ENCODE measurements around the gene PANX2.

PANX2 gene

DNA sequence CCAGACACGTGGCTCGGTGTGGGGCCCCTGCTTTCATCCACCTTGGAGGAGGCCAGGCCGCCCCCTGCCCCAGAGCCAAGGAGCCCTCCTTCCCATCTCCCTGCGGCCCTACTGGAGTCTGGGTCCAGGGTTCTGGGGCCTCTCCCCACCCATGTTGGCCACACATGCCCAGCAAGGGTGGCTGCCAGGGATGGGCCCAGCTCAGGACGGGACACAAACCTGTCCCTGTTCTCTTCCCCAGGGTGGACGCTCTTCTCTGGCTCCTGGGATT lies 4.6 kb downstream of the PANX2 start:
- H2AK5ac ChIP-seq (ENCODE audit: low read length) = no peak overlapping the region
- no peaks in the 10 kb centered on the region for H3K79me1 ChIP-seq (ENCODE audit: low read length)
- no peak overlapping the region for H4K91ac ChIP-seq (ENCODE audit: low read depth, low read length)
- H4K8ac ChIP-seq (ENCODE audit: low read depth, low read length) = no peak overlapping the region
- peaks cover 8% of the 10 kb centered on the region for H3K27me3 ChIP-seq (ENCODE audit: insufficient read depth, low read length)
- peaks cover 0 to 5% of the 10 kb centered on the region in 2 experiments for H3K4me1 ChIP-seq (ENCODE audit: control insufficient read depth in 1 of 2, insufficient read depth in 2 of 2, low read length in 2 of 2)
- H2BK120ac ChIP-seq (ENCODE audit: insufficient read depth, low read length, poor library complexity) = no peak overlapping the region
- H3K14ac ChIP-seq (ENCODE audit: low read length) = no peak overlapping the region
- no peak for DNase-seq
- no peak overlapping the region for H2BK12ac ChIP-seq (ENCODE audit: low read length)
- peaks cover 9% of the 10 kb centered on the region for H3K9me3 ChIP-seq (ENCODE audit: insufficient read depth, low read depth, low read length)
- no peak overlapping the region for H2AFZ ChIP-seq (ENCODE audit: insufficient read depth, low read length, poor library complexity)
- no peaks in the 10 kb centered on the region for H3K79me2 ChIP-seq (ENCODE audit: control insufficient read depth, insufficient read depth, low read length, poor library complexity)
- H3K27ac ChIP-seq (ENCODE audit: low read depth, low read length) = no peak overlapping the region
- H3K4ac ChIP-seq (ENCODE audit: low read depth, low read length) = no peak overlapping the region
- H3K9ac ChIP-seq (ENCODE audit: low read length) = no peak overlapping the region
- H3K18ac ChIP-seq (ENCODE audit: low read length) = no peak overlapping the region
- H3K4me2 ChIP-seq (ENCODE audit: low read length) = no peak overlapping the region
- H3K36me3 ChIP-seq (ENCODE audit: control insufficient read depth in 1 of 2, insufficient read depth in 2 of 2, low read length in 2 of 2) = no peaks in the 10 kb centered on the region
- no peak overlapping the region for H2BK5ac ChIP-seq (ENCODE audit: low read depth, low read length, poor library complexity)
- H4K12ac ChIP-seq (ENCODE audit: low read depth, low read length) = no peak overlapping the region
- WGBS (ENCODE audit: extremely low coverage, insufficient coverage, insufficient read length) = no CpG with 5 or more reads among the region's 6 CpGs
- no peak overlapping the region for H3K23ac ChIP-seq (ENCODE audit: low read length)
- no peak overlapping the region for H3K4me3 ChIP-seq (ENCODE audit: low read depth, low read length)

DNA sequence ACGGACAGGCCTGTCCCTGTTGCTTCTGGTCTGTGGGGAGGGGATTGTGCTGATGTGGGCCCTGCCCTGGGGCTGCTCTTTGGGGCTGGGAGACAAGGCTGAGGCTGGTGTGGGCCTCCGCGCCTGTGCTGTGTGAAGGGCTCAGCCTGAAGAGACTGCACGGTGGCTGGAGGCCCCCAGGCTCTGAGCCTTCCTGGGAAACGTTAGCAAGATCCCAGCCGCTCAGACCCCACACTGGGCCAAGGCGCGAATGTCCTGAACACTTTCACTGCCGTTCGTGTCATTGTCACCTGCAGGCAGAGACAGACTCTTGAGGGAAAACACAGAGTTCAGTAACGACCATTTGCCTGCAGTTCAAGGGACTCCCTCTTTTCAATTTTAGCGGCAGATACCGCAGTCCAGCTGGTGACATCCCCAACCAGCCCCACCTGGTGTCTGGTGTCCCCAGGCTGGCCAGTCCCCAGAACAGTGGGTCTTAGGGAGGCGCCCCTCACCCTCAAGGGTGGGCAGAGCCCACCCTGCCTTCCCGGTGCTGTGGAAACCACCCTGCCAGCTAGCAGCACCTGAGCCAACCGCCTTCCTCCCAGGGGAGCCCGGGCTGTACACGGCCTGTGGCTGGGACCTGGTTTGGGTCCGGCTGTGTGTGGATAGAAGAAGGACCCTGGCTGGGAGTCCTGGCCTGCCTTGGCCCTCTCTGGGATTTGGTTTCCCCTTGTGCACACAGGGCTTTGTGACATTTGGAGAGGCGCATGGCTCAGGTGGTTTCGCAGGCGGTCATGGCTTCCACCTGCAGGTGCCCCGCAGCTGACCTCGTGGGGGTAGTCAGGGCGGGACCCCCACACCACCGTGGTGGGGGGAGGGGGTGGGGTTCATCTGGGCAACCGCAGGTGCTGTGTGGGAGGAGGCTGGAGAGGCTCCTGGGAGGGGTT lies 5.7 kb downstream of the PANX2 start:
- Histone ChIP-seq H2BK5ac (ENCODE audit: low read depth, low read length, poor library complexity) (no peak overlapping the region), H3K14ac (ENCODE audit: low read length) (no peak overlapping the region), H4K8ac (ENCODE audit: low read depth, low read length) (no peak overlapping the region), H3K4ac (ENCODE audit: low read depth, low read length) (no peak overlapping the region), H3K4me3 (ENCODE audit: low read depth, low read length) (no peak overlapping the region), H4K91ac (ENCODE audit: low read depth, low read length) (no peak overlapping the region), H3K79me1 (ENCODE audit: low read length) (no peaks in the 10 kb centered on the region), H3K9me3 (ENCODE audit: insufficient read depth, low read depth, low read length) (peaks cover 7% of the 10 kb centered on the region), H3K27me3 (ENCODE audit: insufficient read depth, low read length) (peaks cover 2% of the 10 kb centered on the region), H3K4me1 (ENCODE audit: control insufficient read depth in 1 of 2, insufficient read depth in 2 of 2, low read length in 2 of 2) (peaks cover 0 to 5% of the 10 kb centered on the region in 2 experiments), H3K36me3 (ENCODE audit: control insufficient read depth in 1 of 2, insufficient read depth in 2 of 2, low read length in 2 of 2) (no peaks in the 10 kb centered on the region), H3K79me2 (ENCODE audit: control insufficient read depth, insufficient read depth, low read length, poor library complexity) (no peaks in the 10 kb centered on the region), H3K9ac (ENCODE audit: low read length) (no peak overlapping the region), H3K27ac (ENCODE audit: low read depth, low read length) (no peak overlapping the region), H4K12ac (ENCODE audit: low read depth, low read length) (no peak overlapping the region), H2BK12ac (ENCODE audit: low read length) (no peak overlapping the region), H2AFZ (ENCODE audit: insufficient read depth, low read length, poor library complexity) (no peak overlapping the region), H2BK120ac (ENCODE audit: insufficient read depth, low read length, poor library complexity) (no peak overlapping the region), H3K18ac (ENCODE audit: low read length) (no peak overlapping the region), H3K23ac (ENCODE audit: low read length) (no peak overlapping the region), H2AK5ac (ENCODE audit: low read length) (no peak overlapping the region), H3K4me2 (ENCODE audit: low read length) (no peak overlapping the region)
- DNase-seq = no peak
- WGBS (ENCODE audit: extremely low coverage, insufficient coverage, insufficient read length) = no CpG with 5 or more reads among the region's 27 CpGs

DNA sequence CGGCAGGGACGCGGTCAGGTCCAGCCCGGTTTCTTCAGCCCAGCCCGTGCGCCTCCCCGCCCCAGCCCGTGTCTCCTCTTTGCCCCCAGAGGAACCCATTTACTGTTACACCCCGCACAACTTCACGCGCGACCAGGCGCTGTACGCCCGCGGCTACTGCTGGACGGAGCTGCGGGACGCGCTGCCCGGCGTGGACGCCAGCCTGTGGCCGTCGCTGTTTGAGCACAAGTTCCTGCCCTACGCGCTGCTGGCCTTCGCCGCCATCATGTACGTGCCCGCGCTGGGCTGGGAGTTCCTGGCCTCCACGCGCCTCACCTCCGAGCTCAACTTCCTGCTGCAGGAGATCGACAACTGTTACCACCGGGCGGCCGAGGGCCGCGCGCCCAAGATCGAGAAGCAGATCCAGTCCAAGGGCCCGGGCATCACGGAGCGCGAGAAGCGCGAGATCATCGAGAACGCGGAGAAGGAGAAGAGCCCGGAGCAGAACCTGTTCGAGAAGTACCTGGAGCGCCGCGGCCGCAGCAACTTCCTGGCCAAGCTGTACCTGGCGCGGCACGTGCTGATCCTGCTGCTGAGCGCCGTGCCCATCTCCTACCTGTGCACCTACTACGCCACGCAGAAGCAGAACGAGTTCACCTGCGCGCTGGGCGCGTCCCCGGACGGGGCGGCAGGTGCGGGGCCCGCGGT lies 6.5 kb downstream of the PANX2 start:
- Histone ChIP-seq H3K79me1 (ENCODE audit: low read length) (no peaks in the 10 kb centered on the region), H2BK12ac (ENCODE audit: low read length) (no peak overlapping the region), H3K23ac (ENCODE audit: low read length) (no peak overlapping the region), H3K36me3 (ENCODE audit: control insufficient read depth in 1 of 2, insufficient read depth in 2 of 2, low read length in 2 of 2) (no peaks in the 10 kb centered on the region), H3K9me3 (ENCODE audit: insufficient read depth, low read depth, low read length) (peaks cover 7% of the 10 kb centered on the region), H3K4me1 (ENCODE audit: control insufficient read depth in 1 of 2, insufficient read depth in 2 of 2, low read length in 2 of 2) (peaks cover 0 to 5% of the 10 kb centered on the region in 2 experiments), H3K79me2 (ENCODE audit: control insufficient read depth, insufficient read depth, low read length, poor library complexity) (no peaks in the 10 kb centered on the region), H2AK5ac (ENCODE audit: low read length) (no peak overlapping the region), H3K18ac (ENCODE audit: low read length) (no peak overlapping the region), H3K27me3 (ENCODE audit: insufficient read depth, low read length) (no peaks in the 10 kb centered on the region), H3K4me3 (ENCODE audit: low read depth, low read length) (no peak overlapping the region), H2BK5ac (ENCODE audit: low read depth, low read length, poor library complexity) (no peak overlapping the region), H4K8ac (ENCODE audit: low read depth, low read length) (no peak overlapping the region), H3K4ac (ENCODE audit: low read depth, low read length) (no peak overlapping the region), H4K91ac (ENCODE audit: low read depth, low read length) (no peak overlapping the region), H4K12ac (ENCODE audit: low read depth, low read length) (no peak overlapping the region), H2BK120ac (ENCODE audit: insufficient read depth, low read length, poor library complexity) (no peak overlapping the region), H3K27ac (ENCODE audit: low read depth, low read length) (no peak overlapping the region), H3K4me2 (ENCODE audit: low read length) (no peak overlapping the region), H3K9ac (ENCODE audit: low read length) (no peak overlapping the region), H3K14ac (ENCODE audit: low read length) (no peak overlapping the region), H2AFZ (ENCODE audit: insufficient read depth, low read length, poor library complexity) (no peak overlapping the region)
- no peak for DNase-seq
- no CpG with 5 or more reads among the region's 76 CpGs for WGBS (ENCODE audit: extremely low coverage, insufficient coverage, insufficient read length)

DNA sequence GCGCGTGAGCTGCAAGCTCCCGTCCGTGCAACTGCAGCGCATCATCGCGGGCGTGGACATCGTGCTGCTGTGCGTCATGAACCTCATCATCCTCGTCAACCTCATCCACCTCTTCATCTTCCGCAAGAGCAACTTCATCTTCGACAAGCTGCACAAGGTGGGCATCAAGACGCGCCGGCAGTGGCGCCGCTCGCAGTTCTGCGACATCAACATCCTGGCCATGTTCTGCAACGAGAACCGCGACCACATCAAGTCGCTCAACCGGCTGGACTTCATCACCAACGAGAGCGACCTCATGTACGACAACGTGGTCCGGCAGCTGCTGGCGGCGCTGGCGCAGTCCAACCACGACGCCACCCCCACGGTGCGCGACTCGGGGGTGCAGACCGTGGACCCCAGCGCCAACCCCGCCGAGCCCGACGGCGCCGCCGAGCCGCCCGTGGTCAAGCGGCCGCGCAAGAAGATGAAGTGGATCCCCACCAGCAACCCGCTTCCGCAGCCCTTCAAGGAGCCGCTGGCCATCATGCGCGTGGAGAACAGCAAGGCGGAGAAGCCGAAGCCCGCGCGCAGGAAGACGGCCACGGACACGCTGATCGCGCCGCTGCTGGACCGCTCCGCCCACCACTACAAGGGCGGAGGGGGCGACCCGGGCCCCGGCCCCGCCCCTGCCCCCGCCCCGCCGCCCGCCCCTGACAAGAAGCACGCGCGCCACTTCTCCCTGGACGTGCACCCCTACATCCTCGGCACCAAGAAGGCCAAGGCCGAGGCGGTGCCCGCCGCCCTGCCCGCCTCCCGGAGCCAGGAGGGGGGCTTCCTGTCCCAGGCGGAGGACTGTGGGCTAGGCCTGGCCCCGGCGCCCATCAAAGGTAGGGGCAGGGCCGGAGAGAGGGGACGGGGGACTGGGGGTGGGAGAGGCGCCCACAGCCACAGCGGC lies 7.3 kb downstream of the PANX2 start:
- Histone ChIP-seq H3K79me1 (ENCODE audit: low read length) (no peaks in the 10 kb centered on the region), H3K14ac (ENCODE audit: low read length) (no peak overlapping the region), H2AFZ (ENCODE audit: insufficient read depth, low read length, poor library complexity) (no peak overlapping the region), H4K12ac (ENCODE audit: low read depth, low read length) (no peak overlapping the region), H3K9ac (ENCODE audit: low read length) (no peak overlapping the region), H3K23ac (ENCODE audit: low read length) (no peak overlapping the region), H2BK12ac (ENCODE audit: low read length) (no peak overlapping the region), H3K9me3 (ENCODE audit: insufficient read depth, low read depth, low read length) (peaks cover 7% of the 10 kb centered on the region), H3K18ac (ENCODE audit: low read length) (no peak overlapping the region), H2BK120ac (ENCODE audit: insufficient read depth, low read length, poor library complexity) (no peak overlapping the region), H3K27ac (ENCODE audit: low read depth, low read length) (no peak overlapping the region), H4K8ac (ENCODE audit: low read depth, low read length) (no peak overlapping the region), H2BK5ac (ENCODE audit: low read depth, low read length, poor library complexity) (no peak overlapping the region), H3K79me2 (ENCODE audit: control insufficient read depth, insufficient read depth, low read length, poor library complexity) (no peaks in the 10 kb centered on the region), H4K91ac (ENCODE audit: low read depth, low read length) (no peak overlapping the region), H2AK5ac (ENCODE audit: low read length) (no peak overlapping the region), H3K36me3 (ENCODE audit: control insufficient read depth in 1 of 2, insufficient read depth in 2 of 2, low read length in 2 of 2) (no peaks in the 10 kb centered on the region), H3K27me3 (ENCODE audit: insufficient read depth, low read length) (no peaks in the 10 kb centered on the region), H3K4me3 (ENCODE audit: low read depth, low read length) (no peak overlapping the region), H3K4me2 (ENCODE audit: low read length) (no peak overlapping the region), H3K4me1 (ENCODE audit: control insufficient read depth in 1 of 2, insufficient read depth in 2 of 2, low read length in 2 of 2) (peaks cover 0 to 5% of the 10 kb centered on the region in 2 experiments), H3K4ac (ENCODE audit: low read depth, low read length) (no peak overlapping the region)
- no peak for DNase-seq
- WGBS (ENCODE audit: extremely low coverage, insufficient coverage, insufficient read length) = no CpG with 5 or more reads among the region's 98 CpGs
